ENCODE measurements around the gene SYNM.

- TF ChIP-seq CTCF (IDR thresholded peaks at IDR 0.05) (no peak), POLR2A (IDR thresholded peaks at IDR 0.05) (no peak)
These were observed 33.7 kb upstream of the SYNM start for GRCh38 chr15:99071091-99071680.
